Stomach (tissue), 9 donors: Measurements from ENCODE around the gene ALX3. TPM values are rescaled to one million over a fixed set of nuclear protein-coding genes. Genes with fewer than 3 reads are reported as not detected.

Source experiments
- DNase-seq, 2 donors: peaks; one replicate each; pipeline versions ENCODE4 v3.0.0 to v3.0.0-alpha.2; 2013 to 2019
- H3K27ac ChIP-seq, 5 donors: fragments of 200-600 bp in 4 of 5; sonication (generic) in 4 of 5; one replicate each; pipeline ENCODE4 v1.5.1; 2013 to 2019; ENCODE audit warnings: mild to moderate bottlenecking in 1 of 5, moderate library complexity in 1 of 5
- H3K27me3 ChIP-seq, 3 donors: fragments of 200-600 bp; sonication (generic); one replicate each; pipeline ENCODE4 v1.5.1; 2017 to 2019; ENCODE audit warnings: mixed run types in 1 of 3
- H3K36me3 ChIP-seq, 4 donors: fragments of 200-600 bp; sonication (generic); 1 replicate in 3 of 4; 2 replicates in 1 of 4; pipeline ENCODE4 v1.5.1; 2016 to 2019
- H3K4me1 ChIP-seq, 4 donors: fragments of 200-600 bp; sonication (generic); one replicate each; pipeline ENCODE4 v1.5.1; 2016 to 2019
- H3K4me3 ChIP-seq, 4 donors: fragments of 200-600 bp; sonication (generic) in 3 of 4; one replicate each; pipeline ENCODE4 v1.5.1; 2016 to 2019; ENCODE audit warnings: mild to moderate bottlenecking in 1 of 4
- H3K9me3 ChIP-seq, 4 donors: fragments of 200-600 bp; sonication (generic); one replicate each; pipeline ENCODE4 v1.5.1; 2016 to 2019
- CTCF ChIP-seq, 7 experiments: fragments of 450-650 bp in 4 of 7; fragments of 200-600 bp in 3 of 7; sonication (generic) in 3 of 7; IDR thresholded peaks; one replicate each; pipeline ENCODE4 v1.5.1; 2016 to 2019; ENCODE audit warnings: antibody characterized with exemption in 7 of 7, control low read depth in 2 of 7, mild to moderate bottlenecking in 1 of 7
- EP300 ChIP-seq: sonication (generic); formaldehyde crosslinking; IDR thresholded peaks from one replicate; pipeline ENCODE4 v1.6.1; 2017; ENCODE audit warnings: antibody characterized with exemption
- POLR2A ChIP-seq, 4 donors: fragments of 450-650 bp; IDR thresholded peaks; one replicate each; pipeline ENCODE4 v1.6.1; 2016; ENCODE audit warnings: antibody characterized with exemption in 4 of 4, control low read depth in 2 of 4, mild to moderate bottlenecking in 1 of 4, moderate library complexity in 1 of 4
- POLR2AphosphoS5 ChIP-seq, 3 donors: sonication (generic); formaldehyde crosslinking; IDR thresholded peaks; one replicate each; pipeline ENCODE4 v1.6.1; 2016; ENCODE audit warnings: antibody characterized with exemption in 3 of 3
- WGBS, 5 donors: extraction: QIAGEN DNeasy Blood & Tissue Kit in 3 of 5; methylation state at CpG; one replicate each; pipeline versions ENCODE4 v1.1.5 to v1.1.7; 2013 to 2018; 5-methylcytosine and 5-hydroxymethylcytosine counted together
- intact Hi-C: fragments of 100-400 bp; cut with DNase I; formaldehyde crosslinking; loops from one replicate; pipeline ENCODE4 v1.15.1; 2023; ENCODE audit warnings: low total_unique reads
- polyA plus RNA-seq, 3 donors: library from polyadenylated mRNA; stranded (reverse); fragments of 200-250 nt; gene quantifications; one replicate each; pipeline ENCODE4 v1.2.3, GENCODE V29; 2013
- total RNA-seq, 5 donors: library from RNA; depleted of rRNA; stranded (reverse); fragments of >200 nt; gene quantifications; one replicate each; pipeline versions ENCODE4 v1.1.0 to v1.2.3, GENCODE V29; 2014 to 2016
- donor health status: healthy with polysubstance abuse.
- donor health status: Bipolar disorder and iron deficiency.
- donor health status: healthy.

The ALX3 gene
- total and polyA plus RNA-seq, 8 donors: 0.08 TPM; not detected in 7

GRCh38 chr1:110049801-110050601 is 20.5 kb downstream of the ALX3 start:
- DNase-seq: no peak
- peak overlapping the region in 1 of 5 donors; percentile 20 for H3K27ac ChIP-seq
- H3K27me3 ChIP-seq: no peaks in the 10 kb centered on the region
- WGBS, 5 donors: 81 to 89% (median 87%) methylated on average over 11 of the region's 11 CpGs
- TF ChIP-seq EP300 (no peak), POLR2A (IDR thresholded peaks at IDR 0.05) (no peak), POLR2AphosphoS5 (IDR thresholded peaks at IDR 0.05) (no peak), CTCF (IDR thresholded peaks at IDR 0.05) (no peak)
- H3K4me1 ChIP-seq: peaks cover 0 to 22% (median 15%) of the 10 kb centered on the region in 4 donors
- peaks cover 81 to 100% (median 100%) of the 10 kb centered on the region in 4 donors for H3K36me3 ChIP-seq
- H3K9me3 ChIP-seq: no peaks in the 10 kb centered on the region
- intact Hi-C loops: loop anchor here (5.0 kb wide), 1 partner anchor 57 kb away; no protein-coding TSS in a partner anchor
- no peak overlapping the region for H3K4me3 ChIP-seq

GRCh38 chr1:110048923-110049601 is 21.4 kb downstream of the ALX3 start:
- intact Hi-C loops: no loop called here
- WGBS, 5 donors: 63 to 77% (median 71%) methylated on average over 9 of the region's 9 CpGs
- Histone ChIP-seq H3K36me3 (peaks cover 81 to 100% (median 100%) of the 10 kb centered on the region in 4 donors), H3K27ac (no peak overlapping the region), H3K27me3 (no peaks in the 10 kb centered on the region), H3K4me1 (peaks cover 0 to 22% (median 15%) of the 10 kb centered on the region in 4 donors), H3K9me3 (no peaks in the 10 kb centered on the region), H3K4me3 (no peak overlapping the region)
- TF ChIP-seq CTCF (IDR thresholded peaks at IDR 0.05): no peak
- TF ChIP-seq POLR2AphosphoS5 (IDR thresholded peaks at IDR 0.05): no peak
- TF ChIP-seq EP300: no peak
- no peak for TF ChIP-seq POLR2A (IDR thresholded peaks at IDR 0.05)
- peak in 1 of 2 donors; percentile 57 for DNase-seq

- TF ChIP-seq EP300 (no peak), POLR2A (IDR thresholded peaks at IDR 0.05) (no peak)
- intact Hi-C loops: no loop called here
- Histone ChIP-seq H3K36me3 (peaks cover 81 to 100% (median 100%) of the 10 kb centered on the region in 4 donors), H3K9me3 (no peaks in the 10 kb centered on the region), H3K27me3 (no peaks in the 10 kb centered on the region), H3K4me3 (no peak overlapping the region), H3K4me1 (peaks cover 0 to 22% (median 15%) of the 10 kb centered on the region in 4 donors), H3K27ac (no peak overlapping the region)
- no peak for DNase-seq
- WGBS, 5 donors: 89 to 94% (median 92%) methylated on average over 5 of the region's 5 CpGs
Observed at GRCh38 chr1:110048240-110048639, 22.2 kb downstream of the ALX3 start.

GRCh38 chr1:110047463-110047862 is 23.0 kb downstream of the ALX3 start:
- WGBS, 5 donors: 73 to 85% (median 75%) methylated on average over 3 of the region's 3 CpGs
- peaks cover 81 to 100% (median 100%) of the 10 kb centered on the region in 4 donors for H3K36me3 ChIP-seq
- no peak for DNase-seq
- no peak overlapping the region for H3K4me3 ChIP-seq
- peaks cover 0 to 22% (median 15%) of the 10 kb centered on the region in 4 donors for H3K4me1 ChIP-seq
- H3K9me3 ChIP-seq: no peaks in the 10 kb centered on the region
- no peak for TF ChIP-seq EP300
- TF ChIP-seq CTCF (IDR thresholded peaks at IDR 0.05): no peak
- TF ChIP-seq POLR2A (IDR thresholded peaks at IDR 0.05): no peak
- TF ChIP-seq POLR2AphosphoS5 (IDR thresholded peaks at IDR 0.05): no peak
- H3K27ac ChIP-seq: no peak overlapping the region
- intact Hi-C loops: no loop called here
- no peaks in the 10 kb centered on the region for H3K27me3 ChIP-seq
